ENCODE measurements around the gene MAP3K3. TPM values are rescaled to one million over a fixed set of nuclear protein-coding genes. Genes with fewer than 3 reads are reported as not detected.

MAP3K3 gene
- polyA plus RNA-seq, 2 of the 4 experiments (the other 2 are of a cell fraction) = 10.8 to 11.2 TPM

DNA sequence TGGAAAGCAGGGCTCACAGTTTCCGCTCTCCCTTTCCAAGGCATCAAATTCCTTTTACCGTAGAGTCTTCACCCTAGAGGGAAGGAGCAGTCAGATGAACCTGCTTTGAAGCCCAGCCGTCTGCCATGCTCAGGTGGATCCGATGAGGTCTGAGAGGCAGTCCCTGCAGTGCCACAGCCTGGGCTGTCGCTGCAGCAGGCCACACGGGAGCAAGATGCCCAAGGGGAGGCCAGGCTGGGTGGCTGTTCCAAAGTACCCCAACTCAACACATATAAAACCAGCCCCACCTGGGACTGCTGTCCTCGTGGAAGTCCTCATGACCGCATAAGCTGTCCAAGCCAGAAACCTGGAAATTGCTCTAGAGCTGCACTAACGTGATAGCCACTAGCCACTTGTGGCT is 82.6 kb downstream of the MAP3K3 start:
- Histone ChIP-seq H3K9me3 (no peaks in the 10 kb centered on the region), H3K27ac (no peak overlapping the region), H3K4me3 (no peak overlapping the region), H3K4me1 (no peaks in the 10 kb centered on the region), H3K4me2 (no peak overlapping the region)
- ChIA-PET CTCF (interaction anchor here (1.0 to 1.7 kb wide), 3 partner anchors 9 to 280 kb away, joined by 3 to 10 read pairs (median 3); no protein-coding TSS in a partner anchor), POLR2A (no interaction called here)
- no peak for DNase-seq (ENCODE audit: low read depth in 1 of 2, low spot score in 1 of 2)
- TF ChIP-seq FOSB (CRISPR knock-in tag; IDR thresholded peaks at IDR 0.05) (no peak), SMC3 (IDR thresholded peaks at IDR 0.05) (no peak), MAZ (IDR thresholded peaks at IDR 0.05; ENCODE audit: borderline replicate concordance, low read depth, low read length) (no peak), HOXB5 (CRISPR knock-in tag; IDR thresholded peaks at IDR 0.05) (no peak), HDAC2 (IDR thresholded peaks at IDR 0.05) (no peak), TFCP2L1 (CRISPR knock-in tag; IDR thresholded peaks at IDR 0.05) (no peak), HES2 (IDR thresholded peaks at IDR 0.05) (no peak), NPAS2 (CRISPR knock-in tag; IDR thresholded peaks at IDR 0.05; ENCODE audit: borderline replicate concordance) (no peak), CEBPB (IDR thresholded peaks at IDR 0.05) (no peak), ZSCAN20 (CRISPR knock-in tag; IDR thresholded peaks at IDR 0.05) (no peak), POLR2A (IDR thresholded peaks at IDR 0.05; ENCODE audit: low read length) (no peak), KDM5A (IDR thresholded peaks at IDR 0.05) (no peak), EHMT2 (IDR thresholded peaks at IDR 0.05; ENCODE audit: low read depth) (no peak), HOXA7 (CRISPR knock-in tag; IDR thresholded peaks at IDR 0.05) (no peak), HOXB13 (CRISPR knock-in tag; IDR thresholded peaks at IDR 0.05; ENCODE audit: low read depth) (no peak)
- 87% methylated on average over 9 of the region's 9 CpGs for WGBS (ENCODE audit: missing lambda C conversion rate)
- no peak for ATAC-seq
- FAIRE-seq = no peak

DNA sequence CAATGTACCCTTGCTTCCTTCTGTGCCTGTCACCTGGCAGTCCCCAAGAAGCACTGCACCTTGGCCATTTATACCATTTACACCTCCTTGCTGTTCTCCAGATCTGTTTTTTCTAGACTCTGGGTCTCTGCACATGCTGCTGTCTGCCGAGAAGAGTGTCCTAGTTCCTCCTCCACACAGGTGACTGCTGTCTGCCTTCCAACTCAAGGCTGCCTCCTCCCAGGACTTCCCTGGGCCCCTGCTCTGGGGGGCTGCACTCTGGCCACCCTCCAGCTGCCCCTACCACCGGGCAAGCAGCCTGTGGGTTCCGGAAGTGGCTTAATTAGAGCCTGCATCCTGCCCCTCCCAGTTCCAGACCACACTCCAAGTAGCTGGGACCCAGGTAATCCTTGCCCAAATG is 83.4 kb downstream of the MAP3K3 start:
- no peak for ATAC-seq
- no peak for FAIRE-seq
- H3K9me3 ChIP-seq = no peaks in the 10 kb centered on the region
- no peak overlapping the region for H3K4me2 ChIP-seq
- TF ChIP-seq USF2 (IDR thresholded peaks at IDR 0.05) (no peak), NFE2L2 (conservative IDR thresholded peaks at IDR 0.05; ENCODE audit: low read length) (no peak), KDM5A (IDR thresholded peaks at IDR 0.05) (no peak), TFCP2L1 (CRISPR knock-in tag; IDR thresholded peaks at IDR 0.05) (no peak), MYC (IDR thresholded peaks at IDR 0.05; ENCODE audit: borderline replicate concordance, low read length) (no peak), HOXB13 (CRISPR knock-in tag; IDR thresholded peaks at IDR 0.05; ENCODE audit: low read depth) (no peak), EHF (CRISPR knock-in tag; IDR thresholded peaks at IDR 0.05) (no peak), CHD4 (IDR thresholded peaks at IDR 0.05; ENCODE audit: borderline replicate concordance) (no peak), JUNB (IDR thresholded peaks at IDR 0.05) (no peak), EP300 (IDR thresholded peaks at IDR 0.05) (no peak)
- H3K27ac ChIP-seq = no peak overlapping the region
- CTCF ChIA-PET = interaction anchor here (0.7 to 1.7 kb wide), 5 partner anchors 8 to 280 kb away, joined by 3 to 4 read pairs (median 3); no protein-coding TSS in a partner anchor
- H3K4me3 ChIP-seq = no peak overlapping the region
- POLR2A ChIA-PET = no interaction called here
- no peaks in the 10 kb centered on the region for H3K4me1 ChIP-seq
- no peak for DNase-seq (ENCODE audit: low read depth in 1 of 2, low spot score in 1 of 2)
- 85% methylated on average over 3 of the region's 3 CpGs for WGBS (ENCODE audit: missing lambda C conversion rate)

GRCh38 chr17:63706336-63707082 is 84.3 kb downstream of the MAP3K3 start:
- Histone ChIP-seq H3K4me2 (no peak overlapping the region), H3K9me3 (no peaks in the 10 kb centered on the region), H3K27ac (no peak overlapping the region), H3K4me1 (no peaks in the 10 kb centered on the region), H3K4me3 (no peak overlapping the region)
- no peak for ATAC-seq
- FAIRE-seq = no peak
- no peak for DNase-seq (ENCODE audit: low read depth in 1 of 2, low spot score in 1 of 2)
- POLR2A ChIA-PET = no interaction called here
- WGBS (ENCODE audit: missing lambda C conversion rate) = 86% methylated on average over 7 of the region's 7 CpGs
- CTCF ChIA-PET = interaction anchor here (0.7 to 1.7 kb wide), 6 partner anchors 8 to 45 kb away, joined by 3 to 4 read pairs (median 3); no protein-coding TSS in a partner anchor
- TF ChIP-seq, protein P1, sequence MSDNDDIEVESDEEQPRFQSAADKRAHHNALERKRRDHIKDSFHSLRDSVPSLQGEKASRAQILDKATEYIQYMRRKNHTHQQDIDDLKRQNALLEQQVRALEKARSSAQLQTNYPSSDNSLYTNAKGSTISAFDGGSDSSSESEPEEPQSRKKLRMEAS (IDR thresholded peaks at IDR 0.05) = no peak
- no peak for TF ChIP-seq CHD4 (IDR thresholded peaks at IDR 0.05; ENCODE audit: borderline replicate concordance)
- no peak for TF ChIP-seq GATA3 (IDR thresholded peaks at IDR 0.05; ENCODE audit: borderline replicate concordance)
- no peak for TF ChIP-seq ATOH8 (CRISPR knock-in tag; IDR thresholded peaks at IDR 0.05; ENCODE audit: low read depth)
- no peak for TF ChIP-seq NPAS2 (CRISPR knock-in tag; IDR thresholded peaks at IDR 0.05; ENCODE audit: borderline replicate concordance)
- TF ChIP-seq NR3C1 (IDR thresholded peaks at IDR 0.05) = no peak
- TF ChIP-seq NFE2L2 (conservative IDR thresholded peaks at IDR 0.05; ENCODE audit: low read length) = no peak
- no peak for TF ChIP-seq HDAC2 (IDR thresholded peaks at IDR 0.05)
- TF ChIP-seq SMC3 (IDR thresholded peaks at IDR 0.05) = no peak
- no peak for TF ChIP-seq PBX3 (IDR thresholded peaks at IDR 0.05)
- TF ChIP-seq MYC (IDR thresholded peaks at IDR 0.05; ENCODE audit: borderline replicate concordance, low read length) = no peak

Data from A549 (cell line).